WTC11 (cell line): ENCODE results near the gene CHD6. TPM values are rescaled to one million over a fixed set of nuclear protein-coding genes. Genes with fewer than 3 reads are reported as not detected.

ENCODE experiments used
- ATAC-seq: fragments of 200-7000 bp; cut with Tn5 transposase; 2 replicates; pipeline ENCODE4 v1.10.0; 2021; ENCODE audit warnings: mild to moderate bottlenecking, moderate library complexity
- CTCF ChIA-PET: fragments of 300-600 bp; sonication (Branson Sonifier 250); formaldehyde crosslinking; loops from one replicate; lab custom pipeline; 2021; ENCODE audit warnings: antibody characterized with exemption; lab: Charles Lee
- POLR2A ChIA-PET: fragments of 350-600 bp; sonication (Branson Sonifier 250); formaldehyde crosslinking; loops from one replicate; lab custom pipeline; 2021; ENCODE audit warnings: antibody characterized with exemption; lab: Charles Lee
- DNase-seq: peaks from one replicate; pipeline ENCODE4 v3.0.0; 2021; ENCODE audit warnings: low spot score
- H3K27ac Mint-ChIP-seq: 2 replicates; pipeline ENCODE4 v1.8.0; 2021; ENCODE audit warnings: mixed read lengths
- H3K27me3 Mint-ChIP-seq: 2 replicates; pipeline ENCODE4 v1.8.0; 2021; ENCODE audit warnings: low read depth, mild to moderate bottlenecking, moderate library complexity, mixed read lengths
- H3K36me3 Mint-ChIP-seq: 2 replicates; pipeline ENCODE4 v1.8.0; 2021; ENCODE audit warnings: mixed read lengths
- H3K4me1 Mint-ChIP-seq: 2 replicates; pipeline ENCODE4 v1.8.0; 2022; ENCODE audit warnings: mixed read lengths
- H3K4me3 Mint-ChIP-seq: 2 replicates; pipeline ENCODE4 v1.8.0; 2021; ENCODE audit warnings: mild to moderate bottlenecking, moderate library complexity, mixed read lengths
- H3K9me3 Mint-ChIP-seq: 2 replicates; pipeline ENCODE4 v1.8.0; 2021; ENCODE audit warnings: mixed read lengths
- CBFB ChIP-seq: sonication (generic); formaldehyde crosslinking; IDR thresholded peaks from 2 replicates; pipeline ENCODE4 v1.8.1; 2022; ENCODE audit warnings: mild to moderate bottlenecking, low read depth, missing genetic modification reagents
- FOXP1 ChIP-seq: sonication (generic); formaldehyde crosslinking; IDR thresholded peaks from 2 replicates; pipeline ENCODE4 v1.8.0; 2022; ENCODE audit warnings: missing genetic modification reagents, mild to moderate bottlenecking, moderate library complexity, borderline replicate concordance
- GABPB1 ChIP-seq: sonication (generic); formaldehyde crosslinking; IDR thresholded peaks from 2 replicates; pipeline ENCODE4 v1.8.1; 2023; ENCODE audit warnings: mild to moderate bottlenecking, missing genetic modification reagents
- GTF2I ChIP-seq: fragments of 250-450 bp; sonication (Bioruptor Pico); conservative IDR thresholded peaks from 2 replicates; pipeline ENCODE4 v1.4.0; 2021; ENCODE audit warnings: mild to moderate bottlenecking
- HMGA2 ChIP-seq: fragments of 250-450 bp; sonication (Bioruptor Pico); IDR thresholded peaks from 2 replicates; pipeline ENCODE4 v1.4.0; 2021; ENCODE audit warnings: mild to moderate bottlenecking, moderate library complexity
- NR3C1 ChIP-seq: sonication (generic); formaldehyde crosslinking; conservative IDR thresholded peaks from 2 replicates; pipeline ENCODE4 v1.8.1; 2023; ENCODE audit warnings: low read depth, mild to moderate bottlenecking, missing genetic modification reagents
- ZNF232 ChIP-seq: sonication (generic); formaldehyde crosslinking; IDR thresholded peaks from 2 replicates; pipeline ENCODE4 v1.8.0; 2022; ENCODE audit warnings: mild to moderate bottlenecking, missing genetic modification reagents
- ZNF416 ChIP-seq: fragments of 250-450 bp; sonication (Bioruptor Pico); IDR thresholded peaks from 2 replicates; pipeline ENCODE4 v1.9.0; 2021; ENCODE audit warnings: mild to moderate bottlenecking, inconsistent platforms
- total RNA-seq: library from RNA; stranded (reverse); gene quantifications from 3 replicates; pipeline ENCODE4 v1.2.3, GENCODE V29; 2021
- TF ChIP-seq, protein P1 (sequence below): fragments of 250-450 bp; sonication (Bioruptor Pico); IDR thresholded peaks from 2 replicates; pipeline ENCODE4 v1.9.0; 2021; ENCODE audit warnings: moderate library complexity, mild to moderate bottlenecking, inconsistent platforms, borderline replicate concordance
- TF ChIP-seq, protein P2 (sequence below): sonication (generic); formaldehyde crosslinking; IDR thresholded peaks from 2 replicates; pipeline ENCODE4 v1.8.0; 2023; ENCODE audit warnings: missing genetic modification reagents
- TF ChIP-seq, protein P3 (sequence below): sonication (generic); formaldehyde crosslinking; IDR thresholded peaks from 2 replicates; pipeline ENCODE4 v1.8.1; 2023; ENCODE audit warnings: mild to moderate bottlenecking, missing genetic modification reagents, moderate library complexity
- TF ChIP-seq, protein P4 (sequence below): sonication (generic); formaldehyde crosslinking; conservative IDR thresholded peaks from 2 replicates; pipeline ENCODE4 v1.8.1; 2022; ENCODE audit warnings: mild to moderate bottlenecking, missing genetic modification reagents
- TF ChIP-seq, protein P5 (sequence below): sonication (generic); formaldehyde crosslinking; IDR thresholded peaks from 2 replicates; pipeline ENCODE4 v1.8.1; 2023; ENCODE audit warnings: mild to moderate bottlenecking, missing genetic modification reagents
- TF ChIP-seq, protein P6 (sequence below): sonication (generic); formaldehyde crosslinking; IDR thresholded peaks from 2 replicates; pipeline ENCODE4 v1.8.1; 2022; ENCODE audit warnings: low read depth, missing genetic modification reagents, borderline replicate concordance
- TF ChIP-seq, protein P7 (sequence below): sonication (generic); formaldehyde crosslinking; conservative IDR thresholded peaks from 2 replicates; pipeline ENCODE4 v1.8.1; 2023; ENCODE audit warnings: mild to moderate bottlenecking, low read depth, missing genetic modification reagents, moderate library complexity

Gene CHD6
- total RNA-seq, 1 experiment from 2014 or later: 52.1 TPM

DNA sequence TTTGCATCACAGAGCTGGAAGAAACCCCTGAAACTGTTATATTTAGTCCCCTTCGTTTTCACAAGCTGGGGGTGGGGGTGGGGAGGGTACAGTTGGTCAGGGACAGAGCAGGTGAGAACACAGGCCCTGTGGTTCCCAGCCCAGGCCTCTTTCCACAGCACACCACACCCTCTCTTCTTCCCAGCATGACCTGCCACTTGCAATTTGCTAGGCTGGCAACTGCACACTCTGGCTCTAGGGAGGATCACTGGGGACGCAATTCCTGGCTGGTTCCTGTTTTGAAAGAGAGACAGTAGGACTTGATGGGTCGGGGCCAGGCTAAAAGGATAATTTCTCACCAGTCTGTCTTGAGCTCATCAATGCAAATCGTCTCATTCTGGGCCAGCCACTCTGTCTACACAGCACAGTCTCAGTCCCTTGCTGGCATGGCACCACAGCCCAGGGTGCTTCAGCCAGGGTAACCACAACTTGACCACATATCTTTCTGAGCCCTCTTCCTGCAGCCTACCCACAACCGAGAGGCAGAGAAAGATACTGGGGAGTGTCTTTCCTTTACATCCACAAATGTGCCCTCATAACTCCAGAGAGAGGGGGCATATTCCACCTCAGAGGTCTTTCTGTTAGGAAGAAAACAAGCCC lies 209.9 kb downstream of the CHD6 start:
- Mint-ChIP-seq H3K27ac (no peak overlapping the region), H3K4me1 (no peaks in the 10 kb centered on the region), H3K9me3 (no peaks in the 10 kb centered on the region), H3K36me3 (peaks cover 72% of the 10 kb centered on the region), H3K27me3 (no peaks in the 10 kb centered on the region), H3K4me3 (no peak overlapping the region)
- TF ChIP-seq ZNF416 (CRISPR knock-in tag): no peak
- TF ChIP-seq, protein P1, sequence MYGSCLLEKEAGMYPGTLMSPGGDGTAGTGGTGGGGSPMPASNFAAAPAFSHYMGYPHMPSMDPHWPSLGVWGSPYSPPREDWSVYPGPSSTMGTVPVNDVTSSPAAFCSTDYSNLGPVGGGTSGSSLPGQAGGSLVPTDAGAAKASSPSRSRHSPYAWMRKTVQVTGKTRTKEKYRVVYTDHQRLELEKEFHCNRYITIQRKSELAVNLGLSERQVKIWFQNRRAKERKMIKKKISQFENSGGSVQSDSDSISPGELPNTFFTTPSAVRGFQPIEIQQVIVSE (CRISPR knock-in tag): no peak
- no peak for TF ChIP-seq CBFB
- TF ChIP-seq ZNF232 (CRISPR knock-in tag): no peak
- no peak for TF ChIP-seq FOXP1
- TF ChIP-seq, protein P2, sequence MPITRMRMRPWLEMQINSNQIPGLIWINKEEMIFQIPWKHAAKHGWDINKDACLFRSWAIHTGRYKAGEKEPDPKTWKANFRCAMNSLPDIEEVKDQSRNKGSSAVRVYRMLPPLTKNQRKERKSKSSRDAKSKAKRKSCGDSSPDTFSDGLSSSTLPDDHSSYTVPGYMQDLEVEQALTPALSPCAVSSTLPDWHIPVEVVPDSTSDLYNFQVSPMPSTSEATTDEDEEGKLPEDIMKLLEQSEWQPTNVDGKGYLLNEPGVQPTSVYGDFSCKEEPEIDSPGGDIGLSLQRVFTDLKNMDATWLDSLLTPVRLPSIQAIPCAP (CRISPR knock-in tag): no peak
- no peak for TF ChIP-seq GABPB1
- ATAC-seq (no peak), DNase-seq (no peak)
- POLR2A ChIA-PET: no interaction called here
- CTCF ChIA-PET: interaction anchor here (0.6 to 1.4 kb wide), 2 partner anchors 21 to 550 kb away, joined by 3 read pairs; no protein-coding TSS in a partner anchor

DNA sequence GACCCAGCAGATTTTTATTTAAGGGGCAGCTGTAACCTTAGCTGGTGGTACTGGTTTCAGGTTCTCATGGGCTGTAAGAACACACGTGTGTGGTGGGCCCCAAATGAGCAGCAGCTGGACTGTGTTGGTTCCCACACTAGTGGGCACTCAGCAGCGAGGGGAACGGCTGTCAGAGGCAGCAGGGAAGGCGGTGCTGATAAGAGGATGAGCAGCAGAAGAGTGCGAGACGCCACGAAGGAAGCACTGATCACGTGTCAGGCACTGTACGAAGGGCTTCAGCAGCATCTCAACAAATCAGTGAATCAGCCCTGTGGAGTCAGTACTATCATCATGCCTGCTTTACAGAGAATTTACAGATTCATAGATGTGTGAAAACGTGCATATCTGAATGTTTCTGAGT lies 210.6 kb downstream of the CHD6 start:
- Mint-ChIP-seq H3K4me3 (no peak overlapping the region), H3K4me1 (no peaks in the 10 kb centered on the region), H3K27me3 (no peaks in the 10 kb centered on the region), H3K36me3 (peaks cover 67% of the 10 kb centered on the region), H3K9me3 (no peaks in the 10 kb centered on the region), H3K27ac (no peak overlapping the region)
- ATAC-seq (no peak), DNase-seq (no peak)
- ChIA-PET POLR2A (no interaction called here), CTCF (interaction anchor here (0.6 kb wide), 1 partner anchor 549 kb away, joined by 3 read pairs; no protein-coding TSS in a partner anchor)
- TF ChIP-seq HMGA2 (CRISPR knock-in tag) (no peak), GTF2I (CRISPR knock-in tag) (no peak), NR3C1 (CRISPR knock-in tag) (no peak)
- TF ChIP-seq, protein P3, sequence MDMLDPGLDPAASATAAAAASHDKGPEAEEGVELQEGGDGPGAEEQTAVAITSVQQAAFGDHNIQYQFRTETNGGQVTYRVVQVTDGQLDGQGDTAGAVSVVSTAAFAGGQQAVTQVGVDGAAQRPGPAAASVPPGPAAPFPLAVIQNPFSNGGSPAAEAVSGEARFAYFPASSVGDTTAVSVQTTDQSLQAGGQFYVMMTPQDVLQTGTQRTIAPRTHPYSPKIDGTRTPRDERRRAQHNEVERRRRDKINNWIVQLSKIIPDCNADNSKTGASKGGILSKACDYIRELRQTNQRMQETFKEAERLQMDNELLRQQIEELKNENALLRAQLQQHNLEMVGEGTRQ (CRISPR knock-in tag): no peak
- TF ChIP-seq, protein P4, sequence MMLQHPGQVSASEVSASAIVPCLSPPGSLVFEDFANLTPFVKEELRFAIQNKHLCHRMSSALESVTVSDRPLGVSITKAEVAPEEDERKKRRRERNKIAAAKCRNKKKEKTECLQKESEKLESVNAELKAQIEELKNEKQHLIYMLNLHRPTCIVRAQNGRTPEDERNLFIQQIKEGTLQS (CRISPR knock-in tag): no peak
- TF ChIP-seq, protein P5, sequence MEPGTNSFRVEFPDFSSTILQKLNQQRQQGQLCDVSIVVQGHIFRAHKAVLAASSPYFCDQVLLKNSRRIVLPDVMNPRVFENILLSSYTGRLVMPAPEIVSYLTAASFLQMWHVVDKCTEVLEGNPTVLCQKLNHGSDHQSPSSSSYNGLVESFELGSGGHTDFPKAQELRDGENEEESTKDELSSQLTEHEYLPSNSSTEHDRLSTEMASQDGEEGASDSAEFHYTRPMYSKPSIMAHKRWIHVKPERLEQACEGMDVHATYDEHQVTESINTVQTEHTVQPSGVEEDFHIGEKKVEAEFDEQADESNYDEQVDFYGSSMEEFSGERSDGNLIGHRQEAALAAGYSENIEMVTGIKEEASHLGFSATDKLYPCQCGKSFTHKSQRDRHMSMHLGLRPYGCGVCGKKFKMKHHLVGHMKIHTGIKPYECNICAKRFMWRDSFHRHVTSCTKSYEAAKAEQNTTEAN (CRISPR knock-in tag): no peak
- TF ChIP-seq, protein P6, sequence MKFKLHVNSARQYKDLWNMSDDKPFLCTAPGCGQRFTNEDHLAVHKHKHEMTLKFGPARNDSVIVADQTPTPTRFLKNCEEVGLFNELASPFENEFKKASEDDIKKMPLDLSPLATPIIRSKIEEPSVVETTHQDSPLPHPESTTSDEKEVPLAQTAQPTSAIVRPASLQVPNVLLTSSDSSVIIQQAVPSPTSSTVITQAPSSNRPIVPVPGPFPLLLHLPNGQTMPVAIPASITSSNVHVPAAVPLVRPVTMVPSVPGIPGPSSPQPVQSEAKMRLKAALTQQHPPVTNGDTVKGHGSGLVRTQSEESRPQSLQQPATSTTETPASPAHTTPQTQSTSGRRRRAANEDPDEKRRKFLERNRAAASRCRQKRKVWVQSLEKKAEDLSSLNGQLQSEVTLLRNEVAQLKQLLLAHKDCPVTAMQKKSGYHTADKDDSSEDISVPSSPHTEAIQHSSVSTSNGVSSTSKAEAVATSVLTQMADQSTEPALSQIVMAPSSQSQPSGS (CRISPR knock-in tag): no peak
- TF ChIP-seq, protein P7, sequence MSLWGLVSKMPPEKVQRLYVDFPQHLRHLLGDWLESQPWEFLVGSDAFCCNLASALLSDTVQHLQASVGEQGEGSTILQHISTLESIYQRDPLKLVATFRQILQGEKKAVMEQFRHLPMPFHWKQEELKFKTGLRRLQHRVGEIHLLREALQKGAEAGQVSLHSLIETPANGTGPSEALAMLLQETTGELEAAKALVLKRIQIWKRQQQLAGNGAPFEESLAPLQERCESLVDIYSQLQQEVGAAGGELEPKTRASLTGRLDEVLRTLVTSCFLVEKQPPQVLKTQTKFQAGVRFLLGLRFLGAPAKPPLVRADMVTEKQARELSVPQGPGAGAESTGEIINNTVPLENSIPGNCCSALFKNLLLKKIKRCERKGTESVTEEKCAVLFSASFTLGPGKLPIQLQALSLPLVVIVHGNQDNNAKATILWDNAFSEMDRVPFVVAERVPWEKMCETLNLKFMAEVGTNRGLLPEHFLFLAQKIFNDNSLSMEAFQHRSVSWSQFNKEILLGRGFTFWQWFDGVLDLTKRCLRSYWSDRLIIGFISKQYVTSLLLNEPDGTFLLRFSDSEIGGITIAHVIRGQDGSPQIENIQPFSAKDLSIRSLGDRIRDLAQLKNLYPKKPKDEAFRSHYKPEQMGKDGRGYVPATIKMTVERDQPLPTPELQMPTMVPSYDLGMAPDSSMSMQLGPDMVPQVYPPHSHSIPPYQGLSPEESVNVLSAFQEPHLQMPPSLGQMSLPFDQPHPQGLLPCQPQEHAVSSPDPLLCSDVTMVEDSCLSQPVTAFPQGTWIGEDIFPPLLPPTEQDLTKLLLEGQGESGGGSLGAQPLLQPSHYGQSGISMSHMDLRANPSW (CRISPR knock-in tag): no peak
